ENCODE results near the gene RORC. TPM values are rescaled to one million over a fixed set of nuclear protein-coding genes. Genes with fewer than 3 reads are reported as not detected.
"Not testable (repeated sequence)": the region's sequence is repeated elsewhere in the genome, so short reads cannot be mapped to it uniquely, and the experiment has no call there.

Gene RORC
- 10 to 100 TPM; 10.9 to 24.7 TPM for total RNA-seq
- polyA plus RNA-seq = 1 to 10 TPM; 7.6 to 8.4 TPM
- long read RNA-seq, donor 1, full-length matches to known transcripts = 4 of 4 reads
- long read RNA-seq, donor 1, partial matches to known transcripts = 0 of 4 reads
- long read RNA-seq, donor 1, other reads (novel, unspliced or antisense) = 0 of 4 reads
- long read RNA-seq, donor 2 = 0 reads
- long read RNA-seq, donor 3, partial matches to known transcripts = 0 of 3 reads
- long read RNA-seq, donor 3, other reads (novel, unspliced or antisense) = 0 of 3 reads
- long read RNA-seq, donor 4 = 0 reads
- long read RNA-seq, donor 5, partial matches to known transcripts = 0 of 2 reads
- long read RNA-seq, donor 5, other reads (novel, unspliced or antisense) = 0 of 2 reads

- H3K4me3 ChIP-seq = peak within 1 kb of the TSS; percentile 26
- peaks cover 0 to 4% (median 3%) of the 10 kb centered on the region in 3 donors for H3K27me3 ChIP-seq (ENCODE audit: control insufficient read depth in 3 of 3, insufficient read depth in 3 of 3, low read length in 2 of 3)
- H3K9ac ChIP-seq (ENCODE audit: insufficient read depth in 1 of 2, low read length in 2 of 2) = peak within 1 kb of the TSS in 1 of 2 donors; percentile 32
- DNase-seq (no peak), ATAC-seq (ENCODE audit: insufficient read depth, low FRiP score) (peak; percentile 45)
- H3K9me3 ChIP-seq (ENCODE audit: control insufficient read depth in 4 of 4, insufficient read depth in 3 of 4, low read length in 3 of 4) = no peaks in the 10 kb centered on the region
- TF ChIP-seq, protein P1, sequence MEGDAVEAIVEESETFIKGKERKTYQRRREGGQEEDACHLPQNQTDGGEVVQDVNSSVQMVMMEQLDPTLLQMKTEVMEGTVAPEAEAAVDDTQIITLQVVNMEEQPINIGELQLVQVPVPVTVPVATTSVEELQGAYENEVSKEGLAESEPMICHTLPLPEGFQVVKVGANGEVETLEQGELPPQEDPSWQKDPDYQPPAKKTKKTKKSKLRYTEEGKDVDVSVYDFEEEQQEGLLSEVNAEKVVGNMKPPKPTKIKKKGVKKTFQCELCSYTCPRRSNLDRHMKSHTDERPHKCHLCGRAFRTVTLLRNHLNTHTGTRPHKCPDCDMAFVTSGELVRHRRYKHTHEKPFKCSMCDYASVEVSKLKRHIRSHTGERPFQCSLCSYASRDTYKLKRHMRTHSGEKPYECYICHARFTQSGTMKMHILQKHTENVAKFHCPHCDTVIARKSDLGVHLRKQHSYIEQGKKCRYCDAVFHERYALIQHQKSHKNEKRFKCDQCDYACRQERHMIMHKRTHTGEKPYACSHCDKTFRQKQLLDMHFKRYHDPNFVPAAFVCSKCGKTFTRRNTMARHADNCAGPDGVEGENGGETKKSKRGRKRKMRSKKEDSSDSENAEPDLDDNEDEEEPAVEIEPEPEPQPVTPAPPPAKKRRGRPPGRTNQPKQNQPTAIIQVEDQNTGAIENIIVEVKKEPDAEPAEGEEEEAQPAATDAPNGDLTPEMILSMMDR (IDR thresholded peaks at IDR 0.05; ENCODE audit: control extremely low read depth, extremely low read depth) = no peak
- H3K36me3 ChIP-seq (ENCODE audit: control insufficient read depth in 4 of 4, insufficient read depth in 4 of 4, low read length in 4 of 4) = no peaks in the 10 kb centered on the region
- H3K27ac ChIP-seq (ENCODE audit: low read depth in 1 of 2, low read length in 1 of 2) = peak within 1 kb of the TSS; percentile 73 to 81
- peaks cover 0 to 27% (median 12%) of the 10 kb centered on the region in 5 donors for H3K4me1 ChIP-seq (ENCODE audit: control insufficient read depth in 5 of 5, insufficient read depth in 5 of 5, low read length in 5 of 5)
- 61 to 71% methylated on average over 5 of the region's 5 CpGs for WGBS, 2 donors
Observed at GRCh38 chr1:151831605-151832004, at the start of gene RORC. TSS of gene RORC (minus strand) at chr1:151831802. CDS start at chr1:151831764, 38 bp downstream.

DNA sequence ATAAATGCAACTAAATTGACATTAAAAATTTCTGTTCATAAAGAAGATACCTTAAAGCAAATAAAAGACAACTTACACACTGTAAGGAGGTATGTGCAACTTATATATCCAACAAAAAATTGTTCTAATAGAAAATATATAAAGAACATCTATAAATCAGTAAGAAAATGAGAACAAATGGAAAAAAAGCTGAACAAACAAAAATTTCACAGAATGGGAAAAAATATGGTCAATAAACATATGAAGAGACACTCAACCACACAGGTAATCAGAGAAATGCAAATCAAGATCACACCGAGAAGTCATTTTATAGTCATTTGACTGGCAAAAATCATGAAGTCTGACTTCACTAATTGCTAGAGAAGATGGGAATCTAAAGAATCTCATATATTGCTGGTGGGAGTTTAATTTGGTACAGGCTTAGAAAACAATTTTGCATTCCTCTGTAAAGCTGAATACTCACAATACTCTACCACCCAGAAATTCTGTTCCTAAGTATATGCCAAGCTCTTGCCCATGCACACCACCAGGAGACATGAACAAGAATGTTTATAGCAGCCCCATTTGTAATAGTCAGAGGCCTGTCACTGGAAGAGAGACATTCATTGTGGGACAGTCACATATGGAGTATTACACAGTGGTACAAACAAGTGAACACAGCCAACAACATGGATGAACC lies 44.0 kb upstream of the RORC start:
- Histone ChIP-seq H3K27me3 (ENCODE audit: control insufficient read depth in 3 of 3, insufficient read depth in 3 of 3, low read length in 2 of 3) (no peaks in the 10 kb centered on the region), H3K4me3 (no peak overlapping the region), H3K27ac (ENCODE audit: low read depth in 1 of 2, low read length in 1 of 2) (no peak overlapping the region), H3K36me3 (ENCODE audit: control insufficient read depth in 4 of 4, insufficient read depth in 4 of 4, low read length in 4 of 4) (peaks cover 0 to 8% (median 8%) of the 10 kb centered on the region in 4 donors), H3K9me3 (ENCODE audit: control insufficient read depth in 4 of 4, insufficient read depth in 3 of 4, low read length in 3 of 4) (no peaks in the 10 kb centered on the region), H3K4me1 (ENCODE audit: control insufficient read depth in 5 of 5, insufficient read depth in 5 of 5, low read length in 5 of 5) (peaks cover 0 to 8% (median 0%) of the 10 kb centered on the region in 5 donors), H3K9ac (ENCODE audit: insufficient read depth in 1 of 2, low read length in 2 of 2) (no peak overlapping the region)
- ATAC-seq (ENCODE audit: insufficient read depth, low FRiP score) (no peak), DNase-seq (no peak)
- TF ChIP-seq, protein P1 (IDR thresholded peaks at IDR 0.05; ENCODE audit: control extremely low read depth, extremely low read depth) = no peak
- 98 to 100% methylated on average over 1 of the region's 1 CpG for WGBS, 2 donors

DNA sequence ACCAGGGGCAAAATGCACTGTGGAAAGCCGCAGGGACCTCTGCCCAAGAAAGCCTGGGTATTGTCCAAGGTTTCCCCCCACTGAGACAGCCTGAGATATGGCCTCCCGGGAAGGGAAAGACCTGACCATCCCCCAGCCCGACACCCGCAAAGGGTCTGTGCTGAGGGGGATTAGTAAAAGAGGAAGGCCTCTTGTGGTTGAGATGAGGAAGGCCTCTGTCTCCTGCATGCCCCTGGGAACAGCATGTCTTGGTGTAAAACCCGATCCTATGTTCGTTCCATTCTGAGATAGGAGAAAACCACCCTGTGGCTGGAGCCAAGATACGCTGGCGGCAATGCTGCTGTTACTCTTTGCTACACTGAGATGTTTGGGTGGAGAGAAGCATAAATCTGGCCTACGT lies 41.2 kb upstream of the RORC start:
- not testable (repeated sequence) for H3K4me3 ChIP-seq; H3K9me3 ChIP-seq (ENCODE audit: control insufficient read depth in 4 of 4, insufficient read depth in 3 of 4, low read length in 3 of 4); H3K9ac ChIP-seq (ENCODE audit: insufficient read depth in 1 of 2, low read length in 2 of 2); H3K27ac ChIP-seq (ENCODE audit: low read depth in 1 of 2, low read length in 1 of 2); ATAC-seq (ENCODE audit: insufficient read depth, low FRiP score); H3K27me3 ChIP-seq (ENCODE audit: control insufficient read depth in 3 of 3, insufficient read depth in 3 of 3, low read length in 2 of 3); H3K36me3 ChIP-seq (ENCODE audit: control insufficient read depth in 4 of 4, insufficient read depth in 4 of 4, low read length in 4 of 4); H3K4me1 ChIP-seq (ENCODE audit: control insufficient read depth in 5 of 5, insufficient read depth in 5 of 5, low read length in 5 of 5); DNase-seq
- 32 to 66% methylated on average over 9 of the region's 9 CpGs for WGBS, 2 donors

All from lung (tissue), 16 donors.